Measurements from ENCODE around the gene NCKAP1.
"Not testable (repeated sequence)": the region's sequence is repeated elsewhere in the genome, so short reads cannot be mapped to it uniquely, and the experiment has no call there.

GRCh38 chr2:183017845-183018244 is 20.4 kb downstream of the NCKAP1 start:
- not testable (repeated sequence) for TF ChIP-seq POLR2AphosphoS5, POLR2A (IDR thresholded peaks at IDR 0.05; ENCODE audit: low read depth, low read length)
